ENCODE data around the gene LMX1A. TPM values are rescaled to one million over a fixed set of nuclear protein-coding genes. Genes with fewer than 3 reads are reported as not detected.

Gene LMX1A
- 0.31 TPM for total RNA-seq

DNA sequence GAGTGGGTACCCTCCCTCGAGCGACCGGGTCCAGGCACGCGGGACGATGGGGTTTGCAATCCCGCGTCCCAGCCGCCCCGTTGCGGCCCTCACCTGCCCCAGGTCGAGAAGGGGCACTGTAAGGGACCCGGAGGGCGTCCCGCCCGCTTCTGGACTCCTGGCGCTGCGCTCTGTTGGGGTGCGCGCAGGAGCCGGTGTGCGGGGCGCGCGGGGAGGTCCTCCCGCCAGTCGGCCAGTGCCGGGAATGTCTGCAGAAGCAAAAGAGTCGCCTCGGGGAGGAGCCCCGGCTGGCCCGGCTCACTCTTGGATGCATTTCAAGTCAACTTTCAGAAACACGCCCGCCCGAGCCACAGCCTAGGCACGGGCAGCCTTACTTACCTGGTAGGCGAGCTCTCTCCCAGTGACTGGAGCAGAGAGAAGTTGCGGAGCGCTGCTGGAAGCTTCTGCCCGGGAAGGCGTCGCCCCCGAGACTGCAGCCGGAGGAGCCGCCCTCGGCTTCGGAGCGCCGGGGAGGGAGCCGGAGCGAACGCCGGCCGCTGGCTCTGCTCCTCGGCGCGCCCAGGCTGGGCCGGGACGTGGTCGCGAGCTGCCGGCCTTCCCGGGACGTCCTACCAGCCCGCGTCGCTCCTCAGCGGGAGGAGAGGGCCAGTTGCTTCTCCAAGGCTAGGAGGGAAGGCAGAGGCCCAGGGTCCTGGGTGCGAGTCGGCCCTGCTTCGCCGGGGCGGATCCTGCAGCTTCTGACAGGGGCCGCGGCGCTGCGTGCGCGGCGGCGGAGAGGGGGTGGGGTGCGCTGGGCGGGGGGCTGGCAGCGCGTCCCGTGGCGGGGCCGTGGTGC lies at the start of gene LMX1A:
LMX1A (minus strand) TSS at position 739 of the 835 bp plus-strand sequence. CDS start 1,156 bp downstream, outside the sequence.

Other genes with a start within 250 kb of the LMX1A start
- 5.3 TPM for gene RXRG, start 88.4 kb upstream of the LMX1A start, total RNA-seq
- gene LRRC52, start 187.3 kb upstream of the LMX1A start, total RNA-seq = not detected

Measured in parietal lobe (tissue), 1 donor.